Smooth muscle cell (in vitro differentiated cells): Measurements from ENCODE around the gene LDLRAP1. TPM values are rescaled to one million over a fixed set of nuclear protein-coding genes. Genes with fewer than 3 reads are reported as not detected.

Experiments used
- DNase-seq: peaks from one replicate; lab custom pipeline; 2025; ENCODE audit not compliant: unreplicated experiment; lab: John Stamatoyannopoulos, UW
- H2AFZ ChIP-seq: fragments of 200-600 bp; sonication (generic); 2 replicates; pipeline ENCODE4 v1.6.0; 2016; ENCODE audit warnings: antibody characterized with exemption, low read depth, mild to moderate bottlenecking
- H3F3A ChIP-seq: fragments of 200-600 bp; sonication (generic); 2 replicates; pipeline ENCODE4 v1.6.0; 2017; ENCODE audit warnings: antibody characterized with exemption, low read depth
- H3K27ac ChIP-seq: fragments of 200-600 bp; sonication (generic); 2 replicates; pipeline ENCODE4 v1.5.1; 2016; ENCODE audit warnings: low read depth, mild to moderate bottlenecking
- H3K27me3 ChIP-seq: fragments of 200-600 bp; sonication (generic); 2 replicates; pipeline ENCODE4 v1.6.1; 2016; ENCODE audit warnings: low read depth, mild to moderate bottlenecking
- H3K36me3 ChIP-seq: fragments of 200-600 bp; sonication (generic); 2 replicates; pipeline ENCODE4 v1.5.1; 2016; ENCODE audit warnings: low read depth
- H3K4me1 ChIP-seq: fragments of 200-600 bp; sonication (generic); 2 replicates; pipeline ENCODE4 v1.5.1; 2016; ENCODE audit warnings: low read depth
- H3K4me2 ChIP-seq: fragments of 200-600 bp; sonication (generic); 2 replicates; pipeline ENCODE4 v1.6.0; 2016; ENCODE audit warnings: mild to moderate bottlenecking
- H3K4me3 ChIP-seq: fragments of 200-600 bp; sonication (generic); 2 replicates; pipeline ENCODE4 v1.5.1; 2016; ENCODE audit warnings: mild to moderate bottlenecking
- H3K79me2 ChIP-seq: fragments of 200-600 bp; sonication (generic); 2 replicates; pipeline ENCODE4 v1.6.0; 2016; ENCODE audit warnings: low read depth, mild to moderate bottlenecking
- H3K9ac ChIP-seq: fragments of 200-600 bp; sonication (generic); 2 replicates; pipeline ENCODE4 v1.6.0; 2016; ENCODE audit warnings: low read depth
- H3K9me3 ChIP-seq: fragments of 200-600 bp; sonication (generic); replicated peaks from 2 replicates; pipeline ENCODE4 v1.5.1; 2016; ENCODE audit warnings: low read depth
- H4K20me1 ChIP-seq: fragments of 200-600 bp; sonication (generic); 2 replicates; pipeline ENCODE4 v1.6.0; 2016; ENCODE audit warnings: low read depth
- CTCF ChIP-seq: fragments of 200-600 bp; sonication (generic); IDR thresholded peaks from 2 replicates; pipeline ENCODE4 v1.5.1; 2017; ENCODE audit warnings: borderline replicate concordance, mild to moderate bottlenecking, antibody characterized with exemption; ENCODE audit not compliant: insufficient read depth, poor library complexity, severe bottlenecking
- WGBS: methylation state at CpG from one replicate; pipeline ENCODE4 v1.1.7; 2016; ENCODE audit warnings: low lambda C conversion rate; 5-methylcytosine and 5-hydroxymethylcytosine counted together
- polyA plus RNA-seq: library from polyadenylated mRNA; unstranded; fragments of >200 nt; fragmentation: Nextera tagmentation; extraction: Ambion mirVana; gene quantifications from 2 replicates; pipeline ENCODE4 v1.2.1, GENCODE V29; 2016
- total RNA-seq: library from RNA; depleted of rRNA; stranded (reverse); fragments of >200 nt; gene quantifications from 2 replicates; pipeline ENCODE4 v1.2.3, GENCODE V29; 2014

LDLRAP1 gene
- total and polyA plus RNA-seq, 2 experiments from 2014 or later = 19.5 to 39.0 TPM

DNA sequence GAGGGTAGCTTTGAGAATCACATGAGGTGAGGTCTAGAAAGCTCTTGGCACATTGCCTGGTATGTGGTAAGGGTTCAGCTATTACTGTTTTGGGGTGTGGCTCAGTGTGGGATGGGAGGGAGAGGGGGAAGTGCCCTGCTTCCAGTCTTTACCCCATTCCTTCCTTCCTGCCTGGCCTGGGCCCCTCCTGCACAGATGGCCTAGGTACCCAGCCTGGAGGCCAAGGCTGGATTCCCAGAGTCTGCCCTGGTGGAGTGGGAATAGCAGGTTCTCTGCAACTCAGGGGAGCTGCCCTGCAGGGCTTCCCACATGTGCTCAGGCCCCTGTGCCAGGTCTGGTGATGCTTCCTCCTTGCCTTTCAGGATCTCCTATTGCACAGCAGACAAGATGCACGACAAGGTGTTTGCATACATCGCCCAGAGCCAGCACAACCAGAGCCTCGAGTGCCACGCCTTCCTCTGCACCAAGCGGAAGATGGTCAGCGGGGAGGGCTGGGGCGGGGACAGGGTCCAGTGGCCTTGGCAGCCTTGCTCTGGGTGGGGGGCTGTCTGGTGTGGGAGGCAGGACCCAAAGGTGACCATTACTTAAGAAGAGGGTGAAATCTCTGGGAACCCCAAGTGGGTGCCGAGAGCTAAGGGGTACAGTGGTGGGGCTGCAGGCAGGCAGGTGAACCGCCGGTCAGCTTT is 13.5 kb downstream of the LDLRAP1 start:
- Histone ChIP-seq H3K4me2 (no peak overlapping the region), H3K4me3 (no peak overlapping the region), H3K36me3 (no peaks in the 10 kb centered on the region), H3K79me2 (peaks cover 33% of the 10 kb centered on the region), H3K9me3 (no peaks in the 10 kb centered on the region), H4K20me1 (peaks cover 96% of the 10 kb centered on the region), H3F3A (no peaks in the 10 kb centered on the region), H3K4me1 (no peaks in the 10 kb centered on the region), H2AFZ (no peak overlapping the region), H3K27ac (no peak overlapping the region), H3K27me3 (no peaks in the 10 kb centered on the region), H3K9ac (no peak overlapping the region)
- 97% methylated on average over 10 of the region's 10 CpGs for WGBS
- DNase-seq = no peak
- TF ChIP-seq CTCF = no peak

DNA sequence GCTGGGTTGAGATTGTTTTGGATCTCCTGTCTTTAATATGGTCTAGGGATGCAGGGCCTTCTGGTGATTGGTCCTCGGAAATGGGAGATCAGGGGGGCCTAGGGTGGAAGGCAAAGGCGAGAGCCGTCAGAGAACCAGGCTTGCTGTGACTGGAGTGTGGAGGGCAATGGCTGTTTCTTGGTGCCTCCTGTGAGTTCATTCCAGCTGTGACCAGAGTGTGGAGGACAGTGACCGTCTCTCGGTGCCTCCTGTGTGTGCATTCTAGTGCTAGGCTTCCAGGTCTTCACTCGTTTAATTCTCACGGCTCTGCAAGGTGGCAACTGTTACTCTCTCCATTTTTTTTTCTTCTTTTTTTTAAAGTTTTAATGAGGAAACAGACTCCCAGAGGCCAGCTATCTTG is 14.1 kb downstream of the LDLRAP1 start:
- 83% methylated on average over 7 of the region's 7 CpGs for WGBS
- no peak for TF ChIP-seq CTCF
- Histone ChIP-seq H4K20me1 (peaks cover 94% of the 10 kb centered on the region), H3K79me2 (peaks cover 27% of the 10 kb centered on the region), H3F3A (no peaks in the 10 kb centered on the region), H3K4me2 (no peak overlapping the region), H3K27me3 (no peaks in the 10 kb centered on the region), H3K9ac (no peak overlapping the region), H3K4me1 (no peaks in the 10 kb centered on the region), H3K4me3 (no peak overlapping the region), H3K9me3 (no peaks in the 10 kb centered on the region), H3K36me3 (no peaks in the 10 kb centered on the region), H3K27ac (no peak overlapping the region), H2AFZ (no peak overlapping the region)
- DNase-seq = no peak

DNA sequence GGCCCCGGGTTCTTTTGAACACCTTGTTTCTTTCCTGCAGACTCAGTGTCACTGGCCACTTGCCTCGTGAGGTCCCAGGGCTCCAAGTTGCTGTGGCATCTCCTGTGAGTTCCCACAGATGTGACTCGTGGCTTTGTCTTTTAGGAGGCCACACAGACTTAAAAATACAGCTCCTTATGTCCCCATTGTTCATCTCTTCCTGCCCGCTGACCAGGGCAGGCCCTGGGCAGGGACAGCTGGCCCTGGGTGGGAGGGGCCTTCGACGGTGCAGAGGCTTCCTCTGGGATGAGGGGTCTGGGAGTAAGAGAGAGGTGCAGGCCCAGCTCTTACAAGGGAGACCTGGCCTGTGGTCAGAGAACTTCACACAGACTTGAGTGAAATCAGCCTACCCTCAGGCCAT is 15.6 kb downstream of the LDLRAP1 start:
- Histone ChIP-seq H3K36me3 (no peaks in the 10 kb centered on the region), H3K79me2 (peaks cover 15% of the 10 kb centered on the region), H3F3A (no peaks in the 10 kb centered on the region), H3K9me3 (no peaks in the 10 kb centered on the region), H2AFZ (no peak overlapping the region), H3K27ac (no peak overlapping the region), H4K20me1 (peaks cover 82% of the 10 kb centered on the region), H3K4me3 (no peak overlapping the region), H3K4me1 (no peaks in the 10 kb centered on the region), H3K4me2 (no peak overlapping the region), H3K27me3 (no peaks in the 10 kb centered on the region), H3K9ac (no peak overlapping the region)
- WGBS = 72% methylated on average over 6 of the region's 6 CpGs
- DNase-seq = no peak
- no peak for TF ChIP-seq CTCF

GRCh38 chr1:25560001-25560400 is 16.6 kb downstream of the LDLRAP1 start:
- no peak for TF ChIP-seq CTCF
- DNase-seq = no peak
- H3K79me2 ChIP-seq = peaks cover 10% of the 10 kb centered on the region

More at GRCh38 chr1:25560001-25560400, 16.6 kb downstream of the LDLRAP1 start:
- Histone ChIP-seq H3K27ac (no peak overlapping the region), H4K20me1 (peaks cover 72% of the 10 kb centered on the region), H2AFZ (no peak overlapping the region), H3K27me3 (no peaks in the 10 kb centered on the region), H3K9ac (no peak overlapping the region), H3F3A (no peaks in the 10 kb centered on the region), H3K4me1 (no peaks in the 10 kb centered on the region), H3K9me3 (no peaks in the 10 kb centered on the region), H3K4me3 (no peak overlapping the region), H3K4me2 (no peak overlapping the region), H3K36me3 (no peaks in the 10 kb centered on the region)
- 94% methylated on average over 9 of the region's 9 CpGs for WGBS
